Stimulated activated naive CD8-positive, alpha-beta T cell treated with anti-CD3 and anti-CD28 coated beads, Interleukin-15, amount 100 ng/mL, for 72 hours (primary cell): ENCODE data around the gene ADGRB3.

Source experiments
- ATAC-seq: fragments of 150-1000 bp; cut with Tn5 transposase; 2 replicates; pipeline ENCODE4 v1.10.0; 2021; ENCODE audit warnings: mild to moderate bottlenecking, moderate library complexity
- DNase-seq, 2 donors: peaks; one replicate each; pipeline ENCODE4 v3.0.0; 2021 to 2022
- H3K27ac Mint-ChIP-seq, 2 donors: one replicate each; pipeline ENCODE4 v1.8.0; 2022; ENCODE audit warnings: mild to moderate bottlenecking in 2 of 2, mixed read lengths in 2 of 2, moderate library complexity in 2 of 2
- H3K27me3 Mint-ChIP-seq: one replicate; pipeline ENCODE4 v1.8.0; 2022; ENCODE audit warnings: mixed read lengths
- H3K4me1 Mint-ChIP-seq: one replicate; pipeline ENCODE4 v1.8.0; 2022; ENCODE audit warnings: mild to moderate bottlenecking, mixed read lengths
- H3K4me3 Mint-ChIP-seq, 2 donors: one replicate each; pipeline ENCODE4 v1.8.0; 2022; ENCODE audit warnings: mild to moderate bottlenecking in 2 of 2, mixed read lengths in 2 of 2, moderate library complexity in 1 of 2
- H3K9me3 Mint-ChIP-seq, 2 donors: one replicate each; pipeline ENCODE4 v1.8.0; 2022; ENCODE audit warnings: mixed read lengths in 2 of 2

The ADGRB3 gene

GRCh38 chr6:69129046-69129445 lies 494.0 kb downstream of the ADGRB3 start:
- H3K27ac Mint-ChIP-seq = no peak overlapping the region
- peaks cover 9 to 13% of the 10 kb centered on the region in 2 donors for H3K9me3 Mint-ChIP-seq
- ATAC-seq = no peak
- DNase-seq = no peak
- no peaks in the 10 kb centered on the region for H3K4me1 Mint-ChIP-seq
- H3K27me3 Mint-ChIP-seq = no peaks in the 10 kb centered on the region
- H3K4me3 Mint-ChIP-seq = no peak overlapping the region

DNA sequence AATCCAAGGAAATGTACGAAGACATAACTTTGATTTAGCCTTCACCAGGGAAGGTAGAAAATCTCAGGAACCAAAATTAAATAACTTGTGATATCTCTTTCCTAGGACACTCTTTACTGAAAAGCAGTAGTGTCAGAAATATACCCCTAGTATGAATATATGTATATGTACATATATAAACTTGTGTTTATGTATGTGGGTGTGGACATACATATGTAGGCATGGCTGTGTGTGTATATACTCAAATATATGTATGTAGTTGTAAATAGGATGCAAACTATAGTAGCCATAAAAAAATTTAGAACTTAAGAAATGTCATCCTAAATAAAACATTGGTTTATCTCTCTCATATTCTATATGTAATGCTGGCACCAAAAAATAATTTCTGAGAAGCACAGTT lies 500.8 kb downstream of the ADGRB3 start:
- Mint-ChIP-seq H3K9me3 (peaks cover 11 to 13% of the 10 kb centered on the region in 2 donors), H3K4me1 (no peaks in the 10 kb centered on the region), H3K27me3 (no peaks in the 10 kb centered on the region), H3K4me3 (no peak overlapping the region), H3K27ac (no peak overlapping the region)
- DNase-seq (no peak), ATAC-seq (no peak)

DNA sequence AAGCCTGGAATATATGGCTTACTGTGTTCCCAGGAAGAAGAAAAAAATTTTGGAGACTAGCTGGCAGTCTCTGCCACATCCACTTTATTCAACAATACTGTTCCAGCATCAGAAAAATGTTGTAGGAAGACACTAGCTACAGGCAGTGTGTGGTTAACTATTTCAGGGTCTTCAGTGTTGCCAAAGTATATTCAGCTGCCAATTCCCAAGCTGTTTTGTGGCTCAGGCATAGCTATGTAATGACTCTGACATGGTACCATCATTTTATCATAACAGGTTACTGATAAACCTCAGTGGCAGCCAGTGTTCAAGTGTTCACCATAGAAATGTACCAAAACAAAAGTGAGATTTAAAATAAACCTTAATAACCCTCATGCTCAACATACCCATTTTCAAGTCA lies 503.1 kb downstream of the ADGRB3 start:
- H3K4me1 Mint-ChIP-seq = no peaks in the 10 kb centered on the region
- H3K27ac Mint-ChIP-seq = no peak overlapping the region
- DNase-seq = no peak
- no peak overlapping the region for H3K4me3 Mint-ChIP-seq
- H3K9me3 Mint-ChIP-seq = peaks cover 4 to 15% of the 10 kb centered on the region in 2 donors
- no peak for ATAC-seq
- no peaks in the 10 kb centered on the region for H3K27me3 Mint-ChIP-seq

DNA sequence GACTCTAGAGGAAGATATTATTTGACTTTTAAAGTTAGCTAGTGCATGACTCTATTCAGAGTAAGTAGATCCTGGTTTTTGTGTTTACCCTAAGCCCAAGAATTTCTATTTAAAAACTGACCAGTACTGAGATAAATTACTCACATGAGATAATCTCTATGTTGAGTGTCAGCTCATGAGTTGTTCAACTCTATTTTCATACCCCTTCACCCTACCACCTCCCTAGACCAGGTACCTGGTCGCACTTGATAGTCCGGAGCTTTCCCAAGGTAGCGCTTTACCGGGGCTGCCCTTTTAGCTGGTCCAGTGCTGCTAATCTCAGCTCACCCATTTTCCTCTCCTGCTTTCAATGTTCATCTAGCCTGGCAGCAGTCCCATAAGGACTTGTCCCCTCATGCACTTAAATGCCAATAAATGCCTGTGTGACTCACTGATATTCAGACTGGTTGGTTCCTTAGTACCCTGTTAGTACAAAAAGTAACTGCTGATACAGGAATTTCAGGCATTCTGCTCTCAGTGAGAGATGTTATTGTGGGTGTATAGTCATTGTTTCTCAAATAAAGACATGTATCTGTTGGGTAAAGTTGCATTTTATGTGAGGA lies 503.9 kb downstream of the ADGRB3 start:
- ATAC-seq (no peak), DNase-seq (no peak)
- Mint-ChIP-seq H3K4me1 (no peaks in the 10 kb centered on the region), H3K9me3 (peaks cover 0 to 7% of the 10 kb centered on the region in 2 donors), H3K27ac (no peak overlapping the region), H3K27me3 (no peaks in the 10 kb centered on the region), H3K4me3 (no peak overlapping the region)

DNA sequence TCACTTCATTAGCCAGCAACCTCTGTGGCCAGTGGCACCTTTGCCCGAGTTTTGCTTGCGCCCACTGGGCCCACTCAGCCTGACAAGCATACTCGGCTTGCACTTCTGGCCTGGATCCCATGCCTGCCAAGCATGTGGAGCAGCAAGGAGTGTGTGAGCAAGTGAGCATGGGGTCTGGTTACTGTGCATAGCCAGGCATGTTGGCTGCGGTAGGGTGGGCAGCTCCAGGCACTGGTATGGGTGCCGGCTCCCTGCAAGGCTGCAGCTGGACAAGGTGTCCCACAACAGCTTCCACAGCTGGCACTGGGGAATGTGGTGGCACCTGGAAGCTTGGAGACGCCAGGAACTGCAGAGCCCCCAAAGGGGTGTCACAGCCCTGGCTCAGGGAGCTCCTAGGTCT lies 510.0 kb downstream of the ADGRB3 start:
- Mint-ChIP-seq H3K9me3 (peaks cover 4 to 8% of the 10 kb centered on the region in 2 donors), H3K27me3 (no peaks in the 10 kb centered on the region)
- no peak for ATAC-seq

GRCh38 chr6:69146385-69146784 lies 511.3 kb downstream of the ADGRB3 start:
- H3K9me3 Mint-ChIP-seq = peaks cover 2 to 8% of the 10 kb centered on the region in 2 donors
- DNase-seq = no peak
- H3K4me1 Mint-ChIP-seq = no peaks in the 10 kb centered on the region
- no peak overlapping the region for H3K27ac Mint-ChIP-seq
- H3K4me3 Mint-ChIP-seq = no peak overlapping the region
- no peaks in the 10 kb centered on the region for H3K27me3 Mint-ChIP-seq
- ATAC-seq = no peak

More for the DNA sequence above, 510.0 kb downstream of the ADGRB3 start:
- no peak for DNase-seq
- Mint-ChIP-seq H3K27ac (no peak overlapping the region), H3K4me3 (no peak overlapping the region), H3K4me1 (no peaks in the 10 kb centered on the region)

- Mint-ChIP-seq H3K4me1 (no peaks in the 10 kb centered on the region), H3K4me3 (no peak overlapping the region), H3K27me3 (no peaks in the 10 kb centered on the region), H3K9me3 (no peaks in the 10 kb centered on the region), H3K27ac (no peak overlapping the region)
- ATAC-seq = no peak
- DNase-seq = no peak
Measured at GRCh38 chr6:69155467-69155866, 520.4 kb downstream of the ADGRB3 start.

DNA sequence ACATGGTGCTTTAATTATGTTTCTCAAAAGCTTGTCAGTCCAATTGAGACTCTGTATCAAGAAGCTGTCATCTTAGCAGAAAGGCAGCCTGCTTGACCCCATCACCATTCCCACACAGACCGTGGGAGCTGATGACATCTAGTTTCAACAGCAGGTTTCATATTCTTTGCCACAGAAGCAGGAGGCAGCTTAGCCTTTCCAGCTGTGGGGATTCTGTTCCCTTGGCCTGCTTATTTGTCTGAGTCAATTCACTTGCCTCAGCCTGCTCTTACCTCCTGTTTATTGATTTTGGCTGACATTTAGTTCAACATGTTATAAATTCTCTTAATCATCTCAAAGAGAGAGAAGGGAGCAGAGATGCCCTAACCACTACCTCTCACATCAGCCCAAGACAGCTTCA lies 527.7 kb downstream of the ADGRB3 start:
- H3K27ac Mint-ChIP-seq = no peak overlapping the region
- no peak for DNase-seq
- H3K9me3 Mint-ChIP-seq = no peaks in the 10 kb centered on the region
- no peak for ATAC-seq
- no peaks in the 10 kb centered on the region for H3K27me3 Mint-ChIP-seq
- no peaks in the 10 kb centered on the region for H3K4me1 Mint-ChIP-seq
- no peak overlapping the region for H3K4me3 Mint-ChIP-seq

GRCh38 chr6:69164564-69165229 lies 529.6 kb downstream of the ADGRB3 start:
- Mint-ChIP-seq H3K9me3 (no peaks in the 10 kb centered on the region), H3K4me1 (no peaks in the 10 kb centered on the region), H3K27ac (no peak overlapping the region), H3K27me3 (no peaks in the 10 kb centered on the region), H3K4me3 (no peak overlapping the region)
- ATAC-seq (no peak), DNase-seq (no peak)

DNA sequence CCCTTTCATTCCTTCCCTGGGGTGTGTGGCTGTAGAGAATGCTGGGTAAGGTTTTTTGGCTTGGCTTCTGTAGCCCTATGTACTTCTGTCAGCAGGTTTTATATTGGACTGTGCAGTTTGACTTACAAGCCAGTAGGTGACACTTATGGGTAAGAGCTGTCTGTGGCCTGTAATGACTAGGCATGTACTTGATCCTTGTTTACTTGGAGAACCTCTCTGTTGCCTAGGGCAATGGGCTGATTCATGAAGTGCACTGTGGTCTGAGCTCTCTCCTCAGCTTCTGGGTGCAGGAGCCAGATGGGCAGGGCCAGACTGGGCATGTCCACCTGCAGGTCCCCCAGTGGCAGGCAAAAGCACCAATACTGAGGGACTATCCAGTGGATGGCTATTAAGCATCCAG lies 544.6 kb downstream of the ADGRB3 start:
- Mint-ChIP-seq H3K4me3 (no peak overlapping the region), H3K4me1 (no peaks in the 10 kb centered on the region), H3K27me3 (no peaks in the 10 kb centered on the region), H3K27ac (no peak overlapping the region), H3K9me3 (peaks cover 6 to 14% of the 10 kb centered on the region in 2 donors)
- DNase-seq (no peak), ATAC-seq (no peak)

- H3K9me3 Mint-ChIP-seq = peaks cover 6 to 14% of the 10 kb centered on the region in 2 donors
- no peak overlapping the region for H3K27ac Mint-ChIP-seq
- no peaks in the 10 kb centered on the region for H3K4me1 Mint-ChIP-seq
- H3K27me3 Mint-ChIP-seq = no peaks in the 10 kb centered on the region
- no peak overlapping the region for H3K4me3 Mint-ChIP-seq
- DNase-seq (no peak), ATAC-seq (no peak)
Measured at GRCh38 chr6:69180361-69181067, 545.4 kb downstream of the ADGRB3 start.

GRCh38 chr6:69181964-69182363 lies 546.9 kb downstream of the ADGRB3 start:
- Mint-ChIP-seq H3K27ac (no peak overlapping the region), H3K9me3 (peaks cover 0 to 4% of the 10 kb centered on the region in 2 donors), H3K27me3 (no peaks in the 10 kb centered on the region), H3K4me3 (no peak overlapping the region), H3K4me1 (no peaks in the 10 kb centered on the region)
- no peak for DNase-seq
- ATAC-seq = no peak

- Mint-ChIP-seq H3K9me3 (no peaks in the 10 kb centered on the region), H3K27me3 (no peaks in the 10 kb centered on the region), H3K4me3 (no peak overlapping the region), H3K4me1 (no peaks in the 10 kb centered on the region), H3K27ac (no peak overlapping the region)
- DNase-seq = no peak
- no peak for ATAC-seq
Measured at GRCh38 chr6:69185276-69185675, 550.2 kb downstream of the ADGRB3 start.

DNA sequence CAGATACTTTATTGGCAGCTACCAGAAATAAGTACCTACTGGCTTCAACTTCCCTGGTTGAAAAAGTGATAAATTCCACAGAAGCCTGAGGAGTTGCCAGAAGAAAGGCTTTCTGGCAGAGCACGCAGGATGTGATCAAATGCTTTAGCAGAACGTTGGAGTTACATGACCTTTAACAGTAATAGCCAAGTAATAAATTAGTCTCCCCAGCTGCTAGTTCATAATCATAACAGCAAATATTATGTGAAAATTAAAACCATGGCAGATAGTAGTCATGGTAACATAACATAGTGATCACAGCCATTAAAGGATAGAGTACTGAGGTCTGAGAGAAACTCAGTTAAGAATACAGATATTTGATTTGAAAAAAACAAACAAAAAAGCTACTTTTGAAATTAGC lies 567.7 kb downstream of the ADGRB3 start:
- DNase-seq = no peak
- H3K27me3 Mint-ChIP-seq = no peaks in the 10 kb centered on the region
- no peak overlapping the region for H3K27ac Mint-ChIP-seq
- ATAC-seq = no peak
- no peak overlapping the region for H3K4me3 Mint-ChIP-seq
- no peaks in the 10 kb centered on the region for H3K9me3 Mint-ChIP-seq
- no peaks in the 10 kb centered on the region for H3K4me1 Mint-ChIP-seq

DNA sequence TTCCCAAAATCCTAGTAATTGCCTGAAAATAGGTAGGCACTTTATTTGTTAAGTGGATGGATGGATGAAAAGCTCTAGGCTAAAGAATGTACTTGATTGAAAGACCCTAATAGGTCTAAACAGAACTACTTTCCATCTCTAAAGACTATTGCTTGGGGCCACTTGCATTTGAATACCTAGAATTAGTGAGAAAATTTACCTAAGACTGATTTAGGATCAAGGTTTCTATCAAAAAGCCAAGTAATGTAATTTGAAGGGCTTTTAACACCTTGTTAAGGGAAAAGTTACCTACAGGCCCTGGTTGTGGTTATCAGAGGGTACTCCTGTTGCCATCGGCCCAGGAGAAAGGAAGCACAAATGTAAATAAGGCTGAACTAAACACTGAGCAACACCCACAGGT lies 581.0 kb downstream of the ADGRB3 start:
- Mint-ChIP-seq H3K4me3 (no peak overlapping the region), H3K4me1 (no peaks in the 10 kb centered on the region), H3K27ac (no peak overlapping the region), H3K27me3 (no peaks in the 10 kb centered on the region), H3K9me3 (no peaks in the 10 kb centered on the region)
- no peak for DNase-seq
- no peak for ATAC-seq

DNA sequence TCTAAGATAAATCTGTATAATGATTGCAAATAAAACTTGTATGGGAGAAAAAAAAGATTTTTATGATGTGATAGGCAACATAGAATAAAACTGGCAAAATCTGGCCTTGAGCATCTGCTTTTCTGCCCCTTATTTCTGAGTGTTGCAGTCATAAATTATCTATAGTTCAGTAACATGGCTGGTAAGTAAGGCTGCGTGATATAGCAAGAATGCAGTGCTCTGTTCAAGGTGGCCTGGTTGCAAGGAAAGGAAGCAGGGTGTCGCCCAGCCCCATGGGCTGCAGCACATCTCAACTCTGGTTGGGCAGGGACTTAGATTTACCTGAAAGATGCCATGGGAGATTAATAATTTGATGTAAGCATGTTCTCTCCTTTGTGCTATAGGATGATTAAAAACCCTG lies 582.3 kb downstream of the ADGRB3 start:
- Mint-ChIP-seq H3K4me1 (no peaks in the 10 kb centered on the region), H3K27ac (no peak overlapping the region), H3K4me3 (no peak overlapping the region), H3K27me3 (no peaks in the 10 kb centered on the region), H3K9me3 (no peaks in the 10 kb centered on the region)
- DNase-seq = no peak
- ATAC-seq = no peak
